OCI-LY3 (cell line): ENCODE data around the gene RBM8A.
"Not testable (repeated sequence)": the region's sequence is repeated elsewhere in the genome, so short reads cannot be mapped to it uniquely, and the experiment has no call there.

Source experiments
- CTCF ChIP-seq: fragments of 200-600, 300-600 bp; sonication (generic); IDR thresholded peaks from 2 replicates; pipeline ENCODE4 v1.5.1; 2014; ENCODE audit warnings: antibody characterized with exemption, low read length, low read depth
- EZH2phosphoT487 ChIP-seq: fragments of 200-600 bp; shearing (Covaris generic); IDR thresholded peaks from 2 replicates; pipeline ENCODE4 v1.6.1; 2018; ENCODE audit warnings: antibody characterized with exemption, mixed run types, low read depth

- TF ChIP-seq CTCF, EZH2phosphoT487: not testable (repeated sequence)
Measured at GRCh38 chr1:145932522-145933009, 5.3 kb upstream of the RBM8A start.
